Activated naive CD8-positive, alpha-beta T cell treated with anti-CD3 and anti-CD28 coated beads, Interleukin-2, amount 50 U/mL, for 16 hours (primary cell): Measurements from ENCODE around the gene TROAP.
"Not testable (repeated sequence)": the region's sequence is repeated elsewhere in the genome, so short reads cannot be mapped to it uniquely, and the experiment has no call there.

ENCODE experiments used
- DNase-seq: peaks from one replicate; pipeline ENCODE4 v3.0.0-alpha.2; 2020; ENCODE audit warnings: low read depth, low spot score

Gene TROAP

GRCh38 chr12:49322708-49323523, at the start of gene TROAP:
TROAP (plus strand) TSS chr12:49323255; CDS start chr12:49323609, 354 bp downstream.
- peak; percentile 94 for DNase-seq

- no peak for DNase-seq
Measured at GRCh38 chr12:49273726-49274395, 49.2 kb upstream of the TROAP start.

GRCh38 chr12:49274396-49275069, 48.5 kb upstream of the TROAP start:
- DNase-seq, result no peak

GRCh38 chr12:49276304-49277290, 46.5 kb upstream of the TROAP start:
- DNase-seq, result no peak

- no peak for DNase-seq
Measured at GRCh38 chr12:49277466-49277865, 45.6 kb upstream of the TROAP start.

- DNase-seq, result no peak
Measured at GRCh38 chr12:49279706-49280159, 43.3 kb upstream of the TROAP start.

GRCh38 chr12:49280545-49280944, 42.5 kb upstream of the TROAP start:
- not testable (repeated sequence) for DNase-seq

GRCh38 chr12:49282302-49282701, 40.8 kb upstream of the TROAP start:
- no peak for DNase-seq

- DNase-seq, result not testable (repeated sequence)
Measured at GRCh38 chr12:49282740-49283375, 40.2 kb upstream of the TROAP start.

- no peak for DNase-seq
Measured at GRCh38 chr12:49283541-49284429, 39.3 kb upstream of the TROAP start.

GRCh38 chr12:49284672-49285071, 38.4 kb upstream of the TROAP start:
- no peak for DNase-seq

GRCh38 chr12:49287876-49288275, 35.2 kb upstream of the TROAP start:
- no peak for DNase-seq

GRCh38 chr12:49288412-49288853, 34.6 kb upstream of the TROAP start:
- peak; percentile 42 for DNase-seq

- no peak for DNase-seq
Measured at GRCh38 chr12:49288922-49289555, 34.0 kb upstream of the TROAP start.

GRCh38 chr12:49292729-49293055, 30.4 kb upstream of the TROAP start:
- no peak for DNase-seq

GRCh38 chr12:49293056-49293956, 29.7 kb upstream of the TROAP start:
- DNase-seq, result no peak

GRCh38 chr12:49294086-49294803, 28.8 kb upstream of the TROAP start:
- no peak for DNase-seq

GRCh38 chr12:49294804-49295081, 28.3 kb upstream of the TROAP start:
- DNase-seq, result no peak
